Measurements from ENCODE around the gene NRP1. TPM values are rescaled to one million over a fixed set of nuclear protein-coding genes. Genes with fewer than 3 reads are reported as not detected.

NRP1 gene
- total and polyA plus RNA-seq, 4 donors = 18.5 to 188 (median 71.7) TPM

GRCh38 chr10:33201056-33201780 is 133.2 kb downstream of the NRP1 start:
- WGBS, 2 donors = 94 to 95% methylated on average over 4 of the region's 4 CpGs
- no peak overlapping the region for H3K9ac ChIP-seq (ENCODE audit: insufficient read depth in 1 of 2, low read length in 2 of 2)
- ATAC-seq (ENCODE audit: insufficient read depth, low FRiP score) (no peak), DNase-seq (no peak)
- no peak for TF ChIP-seq CTCF (IDR thresholded peaks at IDR 0.05; ENCODE audit: control extremely low read depth, extremely low read depth)
- peaks cover 0 to 10% (median 6%) of the 10 kb centered on the region in 5 donors for H3K4me1 ChIP-seq (ENCODE audit: control insufficient read depth in 5 of 5, insufficient read depth in 5 of 5, low read length in 5 of 5)
- no peak overlapping the region for H3K4me3 ChIP-seq
- H3K9me3 ChIP-seq (ENCODE audit: control insufficient read depth in 4 of 4, insufficient read depth in 3 of 4, low read length in 3 of 4) = no peaks in the 10 kb centered on the region
- peaks cover 9 to 61% (median 59%) of the 10 kb centered on the region in 4 donors for H3K36me3 ChIP-seq (ENCODE audit: control insufficient read depth in 4 of 4, insufficient read depth in 4 of 4, low read length in 4 of 4)
- no peaks in the 10 kb centered on the region for H3K27me3 ChIP-seq (ENCODE audit: control insufficient read depth in 3 of 3, insufficient read depth in 3 of 3, low read length in 2 of 3)
- H3K27ac ChIP-seq (ENCODE audit: low read depth in 1 of 2, low read length in 1 of 2) = peak overlapping the region in 1 of 2 donors; percentile 14

GRCh38 chr10:33199731-33200232 is 134.7 kb downstream of the NRP1 start:
- Histone ChIP-seq H3K4me1 (ENCODE audit: control insufficient read depth in 5 of 5, insufficient read depth in 5 of 5, low read length in 5 of 5) (peaks cover 5 to 19% (median 7%) of the 10 kb centered on the region in 5 donors), H3K27me3 (ENCODE audit: control insufficient read depth in 3 of 3, insufficient read depth in 3 of 3, low read length in 2 of 3) (no peaks in the 10 kb centered on the region), H3K36me3 (ENCODE audit: control insufficient read depth in 4 of 4, insufficient read depth in 4 of 4, low read length in 4 of 4) (peaks cover 8 to 55% (median 54%) of the 10 kb centered on the region in 4 donors), H3K9ac (ENCODE audit: insufficient read depth in 1 of 2, low read length in 2 of 2) (no peak overlapping the region), H3K9me3 (ENCODE audit: control insufficient read depth in 4 of 4, insufficient read depth in 3 of 4, low read length in 3 of 4) (no peaks in the 10 kb centered on the region), H3K27ac (ENCODE audit: low read depth in 1 of 2, low read length in 1 of 2) (no peak overlapping the region), H3K4me3 (no peak overlapping the region)
- WGBS, 2 donors = 92 to 95% methylated on average over 5 of the region's 5 CpGs
- no peak for TF ChIP-seq CTCF (IDR thresholded peaks at IDR 0.05; ENCODE audit: control extremely low read depth, extremely low read depth)
- ATAC-seq (ENCODE audit: insufficient read depth, low FRiP score) (no peak), DNase-seq (no peak)

GRCh38 chr10:33198610-33199009 is 135.9 kb downstream of the NRP1 start:
- H3K4me3 ChIP-seq = no peak overlapping the region
- WGBS, 2 donors = 66 to 73% methylated on average over 2 of the region's 2 CpGs
- DNase-seq (no peak), ATAC-seq (ENCODE audit: insufficient read depth, low FRiP score) (no peak)
- no peaks in the 10 kb centered on the region for H3K9me3 ChIP-seq (ENCODE audit: control insufficient read depth in 4 of 4, insufficient read depth in 3 of 4, low read length in 3 of 4)
- H3K4me1 ChIP-seq (ENCODE audit: control insufficient read depth in 5 of 5, insufficient read depth in 5 of 5, low read length in 5 of 5) = peaks cover 5 to 30% (median 13%) of the 10 kb centered on the region in 5 donors
- no peak for TF ChIP-seq CTCF (IDR thresholded peaks at IDR 0.05; ENCODE audit: control extremely low read depth, extremely low read depth)
- peaks cover 8 to 54% (median 51%) of the 10 kb centered on the region in 4 donors for H3K36me3 ChIP-seq (ENCODE audit: control insufficient read depth in 4 of 4, insufficient read depth in 4 of 4, low read length in 4 of 4)
- H3K27ac ChIP-seq (ENCODE audit: low read depth in 1 of 2, low read length in 1 of 2) = peak overlapping the region in 1 of 2 donors; percentile 27
- no peak overlapping the region for H3K9ac ChIP-seq (ENCODE audit: insufficient read depth in 1 of 2, low read length in 2 of 2)
- no peaks in the 10 kb centered on the region for H3K27me3 ChIP-seq (ENCODE audit: control insufficient read depth in 3 of 3, insufficient read depth in 3 of 3, low read length in 2 of 3)

Data from lung (tissue), 12 donors.